Testis (tissue), 2 donors: ENCODE measurements around the gene PRR23A.

Source experiments
- POLR2A ChIP-seq: fragments of 450-650 bp; IDR thresholded peaks from one replicate; pipeline ENCODE4 v1.6.1; 2017; ENCODE audit warnings: antibody characterized with exemption, mild to moderate bottlenecking, moderate library complexity
- TF ChIP-seq, protein P1 (sequence below), 3 experiments: fragments of 450-650 bp in 2 of 3; fragments of 200-600 bp in 1 of 3; sonication (generic) in 1 of 3; IDR thresholded peaks; one replicate each; pipeline ENCODE4 v1.5.1; 2016 to 2019; ENCODE audit warnings: antibody characterized with exemption in 3 of 3, mild to moderate bottlenecking in 2 of 3, moderate library complexity in 1 of 3

GRCh38 chr3:139052802-139053600 lies 46.9 kb upstream of the PRR23A start:
- TF ChIP-seq POLR2A: no peak
- TF ChIP-seq, protein P1, sequence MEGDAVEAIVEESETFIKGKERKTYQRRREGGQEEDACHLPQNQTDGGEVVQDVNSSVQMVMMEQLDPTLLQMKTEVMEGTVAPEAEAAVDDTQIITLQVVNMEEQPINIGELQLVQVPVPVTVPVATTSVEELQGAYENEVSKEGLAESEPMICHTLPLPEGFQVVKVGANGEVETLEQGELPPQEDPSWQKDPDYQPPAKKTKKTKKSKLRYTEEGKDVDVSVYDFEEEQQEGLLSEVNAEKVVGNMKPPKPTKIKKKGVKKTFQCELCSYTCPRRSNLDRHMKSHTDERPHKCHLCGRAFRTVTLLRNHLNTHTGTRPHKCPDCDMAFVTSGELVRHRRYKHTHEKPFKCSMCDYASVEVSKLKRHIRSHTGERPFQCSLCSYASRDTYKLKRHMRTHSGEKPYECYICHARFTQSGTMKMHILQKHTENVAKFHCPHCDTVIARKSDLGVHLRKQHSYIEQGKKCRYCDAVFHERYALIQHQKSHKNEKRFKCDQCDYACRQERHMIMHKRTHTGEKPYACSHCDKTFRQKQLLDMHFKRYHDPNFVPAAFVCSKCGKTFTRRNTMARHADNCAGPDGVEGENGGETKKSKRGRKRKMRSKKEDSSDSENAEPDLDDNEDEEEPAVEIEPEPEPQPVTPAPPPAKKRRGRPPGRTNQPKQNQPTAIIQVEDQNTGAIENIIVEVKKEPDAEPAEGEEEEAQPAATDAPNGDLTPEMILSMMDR (IDR thresholded peaks at IDR 0.05): no peak
